ENCODE results near the gene CNDP1.
"Not testable (repeated sequence)": the region's sequence is repeated elsewhere in the genome, so short reads cannot be mapped to it uniquely, and the experiment has no call there.

The CNDP1 gene

GRCh38 chr18:74519320-74520095, 14.8 kb upstream of the CNDP1 start:
- ChIA-PET POLR2A (no interaction called here), CTCF (no interaction called here)
- no peak for DNase-seq (ENCODE audit: extremely low spot score)
- TF ChIP-seq CTCF (IDR thresholded peaks at IDR 0.05; ENCODE audit: control extremely low read depth, extremely low read depth, low read depth, missing control alignments), result no peak

- POLR2A ChIA-PET, result no interaction called here
- no peak for DNase-seq (ENCODE audit: extremely low spot score)
- CTCF ChIA-PET, result no interaction called here
- TF ChIP-seq CTCF (IDR thresholded peaks at IDR 0.05; ENCODE audit: control extremely low read depth, extremely low read depth, low read depth, missing control alignments), result no peak
These were observed 14.0 kb upstream of the CNDP1 start for GRCh38 chr18:74520096-74520833.

- no peak for TF ChIP-seq CTCF (IDR thresholded peaks at IDR 0.05; ENCODE audit: control extremely low read depth, extremely low read depth, low read depth, missing control alignments)
- ChIA-PET CTCF (no interaction called here), POLR2A (no interaction called here)
- DNase-seq (ENCODE audit: extremely low spot score), result no peak
These were observed 13.1 kb upstream of the CNDP1 start for GRCh38 chr18:74521068-74521725.

- ChIA-PET CTCF (interaction anchor here (0.9 kb wide), 1 partner anchor 29 kb away, joined by 3 read pairs; no protein-coding TSS in a partner anchor), POLR2A (no interaction called here)
- TF ChIP-seq CTCF (IDR thresholded peaks at IDR 0.05; ENCODE audit: control extremely low read depth, extremely low read depth, low read depth, missing control alignments), result no peak
- no peak for DNase-seq (ENCODE audit: extremely low spot score)
These were observed 11.4 kb upstream of the CNDP1 start for GRCh38 chr18:74522635-74523548.

- ChIA-PET POLR2A (no interaction called here), CTCF (interaction anchor here (1.4 kb wide), 1 partner anchor 28 kb away, joined by 3 read pairs; no protein-coding TSS in a partner anchor)
- no peak for TF ChIP-seq CTCF (IDR thresholded peaks at IDR 0.05; ENCODE audit: control extremely low read depth, extremely low read depth, low read depth, missing control alignments)
- DNase-seq (ENCODE audit: extremely low spot score), result no peak
These were observed 10.2 kb upstream of the CNDP1 start for GRCh38 chr18:74524097-74524496.

GRCh38 chr18:74524915-74525314, 9.4 kb upstream of the CNDP1 start:
- POLR2A ChIA-PET; DNase-seq (ENCODE audit: extremely low spot score): not testable (repeated sequence)
- CTCF ChIA-PET, result interaction anchor here (1.4 kb wide), 1 partner anchor 27 kb away, joined by 3 read pairs; no protein-coding TSS in a partner anchor
